ENCODE measurements around the gene CD300LD. TPM values are rescaled to one million over a fixed set of nuclear protein-coding genes. Genes with fewer than 3 reads are reported as not detected.

The CD300LD gene
- polyA plus RNA-seq, 3 donors: 0.33 to 0.50 (median 0.41) TPM

- peaks cover 28 to 33% of the 10 kb centered on the region in 2 donors for H3K36me3 Mint-ChIP-seq
- no peaks in the 10 kb centered on the region for H3K27me3 ChIP-seq (ENCODE audit: control insufficient read depth in 2 of 2, insufficient read depth in 2 of 2, low read length in 2 of 2)
- H3K27ac Mint-ChIP-seq: peak overlapping the region in 1 of 7 donors; percentile 69
Observed at GRCh38 chr17:74606050-74606449, 14.0 kb upstream of the CD300LD start.

GRCh38 chr17:74605361-74605760 lies 13.3 kb upstream of the CD300LD start:
- intact Hi-C loops (cut with micrococcal nuclease): no loop called here
- Histone ChIP-seq H3K36me3 (replicated peaks in 1 of 2; ENCODE audit: control insufficient read depth in 1 of 2, insufficient read depth in 2 of 2, low read length in 2 of 2) (peaks cover 4 to 11% of the 10 kb centered on the region in 2 donors), H3K9ac (ENCODE audit: insufficient read depth, low read length, poor library complexity, severe bottlenecking) (no peak overlapping the region), H3K4me1 (ENCODE audit: control insufficient read depth in 1 of 2, insufficient read depth in 2 of 2, low read length in 2 of 2) (peaks cover 76 to 79% of the 10 kb centered on the region in 2 donors), H3K27me3 (ENCODE audit: control insufficient read depth in 2 of 2, insufficient read depth in 2 of 2, low read length in 2 of 2) (no peaks in the 10 kb centered on the region), H2AFZ (ENCODE audit: insufficient read depth, low read depth, low read length, poor library complexity, severe bottlenecking) (no peak overlapping the region), H3K9me3 (replicated peaks in 1 of 2; ENCODE audit: control insufficient read depth in 1 of 2, insufficient read depth in 1 of 2, low read length in 2 of 2) (no peaks in the 10 kb centered on the region), H3K27ac (ENCODE audit: low read depth in 1 of 2, low read length in 2 of 2) (peak overlapping the region in 1 of 2 donors; percentile 6), H3K79me2 (ENCODE audit: insufficient read depth, low read length) (no peaks in the 10 kb centered on the region), H3K4me2 (replicated peaks; ENCODE audit: extremely low read depth, low read length, poor library complexity, severe bottlenecking) (no peak overlapping the region), H4K20me1 (ENCODE audit: insufficient read depth, low read length) (peaks cover 8% of the 10 kb centered on the region), H3K4me3 (replicated peaks in 1 of 3; ENCODE audit: low read depth in 2 of 3, low read length in 3 of 3) (peak overlapping the region in 1 of 3 experiments; percentile 6)
- DNase-seq: peak in 2 of 3 donors; percentile 41 to 80
- 64% methylated on average over 5 of the region's 10 CpGs for WGBS (ENCODE audit: insufficient coverage)
- TF ChIP-seq CTCF (IDR thresholded peaks at IDR 0.05): no peak
- H3K36me3 Mint-ChIP-seq: peaks cover 28 to 40% of the 10 kb centered on the region in 2 donors
- peaks cover 0 to 8% (median 3%) of the 10 kb centered on the region in 7 donors for H3K9me3 Mint-ChIP-seq
- H3K4me1 Mint-ChIP-seq: peaks cover 81% of the 10 kb centered on the region
- peaks cover 0 to 10% (median 0%) of the 10 kb centered on the region in 3 donors for H3K27me3 Mint-ChIP-seq (ENCODE audit: low read depth in 3 of 3)
- peak overlapping the region in 5 of 7 donors; percentile 2 to 90 (median 69) for H3K27ac Mint-ChIP-seq
- H3K4me3 Mint-ChIP-seq: no peak overlapping the region

More at GRCh38 chr17:74606050-74606449, 14.0 kb upstream of the CD300LD start:
- Histone ChIP-seq H3K4me3 (replicated peaks in 1 of 3; ENCODE audit: low read depth in 2 of 3, low read length in 3 of 3) (no peak overlapping the region), H3K79me2 (ENCODE audit: insufficient read depth, low read length) (no peaks in the 10 kb centered on the region), H2AFZ (ENCODE audit: insufficient read depth, low read depth, low read length, poor library complexity, severe bottlenecking) (no peak overlapping the region), H3K27ac (ENCODE audit: low read depth in 1 of 2, low read length in 2 of 2) (peak overlapping the region in 1 of 2 donors; percentile 72), H3K36me3 (replicated peaks in 1 of 2; ENCODE audit: control insufficient read depth in 1 of 2, insufficient read depth in 2 of 2, low read length in 2 of 2) (peaks cover 5 to 18% of the 10 kb centered on the region in 2 donors), H3K9ac (ENCODE audit: insufficient read depth, low read length, poor library complexity, severe bottlenecking) (no peak overlapping the region), H3K9me3 (replicated peaks in 1 of 2; ENCODE audit: control insufficient read depth in 1 of 2, insufficient read depth in 1 of 2, low read length in 2 of 2) (no peaks in the 10 kb centered on the region), H3K4me2 (replicated peaks; ENCODE audit: extremely low read depth, low read length, poor library complexity, severe bottlenecking) (no peak overlapping the region), H3K4me1 (ENCODE audit: control insufficient read depth in 1 of 2, insufficient read depth in 2 of 2, low read length in 2 of 2) (peaks cover 70 to 77% of the 10 kb centered on the region in 2 donors), H4K20me1 (ENCODE audit: insufficient read depth, low read length) (peaks cover 13% of the 10 kb centered on the region)
- TF ChIP-seq CTCF (IDR thresholded peaks at IDR 0.05): no peak
- Mint-ChIP-seq H3K9me3 (peaks cover 0 to 8% (median 3%) of the 10 kb centered on the region in 7 donors), H3K4me1 (peaks cover 74% of the 10 kb centered on the region), H3K4me3 (no peak overlapping the region), H3K27me3 (ENCODE audit: low read depth in 3 of 3) (peaks cover 0 to 10% (median 0%) of the 10 kb centered on the region in 3 donors)
- intact Hi-C loops (cut with micrococcal nuclease): no loop called here
- DNase-seq: no peak
- whole genome bisulfite sequencing (ENCODE audit: insufficient coverage): 96% methylated on average over 8 of the region's 8 CpGs
